HG03575 (cell line): ENCODE measurements around the gene CAMK1D.

Source experiments
- ATAC-seq: cut with Tn5 transposase; IDR thresholded peaks from one replicate; pipeline ENCODE4 v1.9.1; 2021; ENCODE audit not compliant: unreplicated experiment, insufficient number of reproducible peaks, low FRiP score; ENCODE audit errors: extremely low read depth

Gene CAMK1D

DNA sequence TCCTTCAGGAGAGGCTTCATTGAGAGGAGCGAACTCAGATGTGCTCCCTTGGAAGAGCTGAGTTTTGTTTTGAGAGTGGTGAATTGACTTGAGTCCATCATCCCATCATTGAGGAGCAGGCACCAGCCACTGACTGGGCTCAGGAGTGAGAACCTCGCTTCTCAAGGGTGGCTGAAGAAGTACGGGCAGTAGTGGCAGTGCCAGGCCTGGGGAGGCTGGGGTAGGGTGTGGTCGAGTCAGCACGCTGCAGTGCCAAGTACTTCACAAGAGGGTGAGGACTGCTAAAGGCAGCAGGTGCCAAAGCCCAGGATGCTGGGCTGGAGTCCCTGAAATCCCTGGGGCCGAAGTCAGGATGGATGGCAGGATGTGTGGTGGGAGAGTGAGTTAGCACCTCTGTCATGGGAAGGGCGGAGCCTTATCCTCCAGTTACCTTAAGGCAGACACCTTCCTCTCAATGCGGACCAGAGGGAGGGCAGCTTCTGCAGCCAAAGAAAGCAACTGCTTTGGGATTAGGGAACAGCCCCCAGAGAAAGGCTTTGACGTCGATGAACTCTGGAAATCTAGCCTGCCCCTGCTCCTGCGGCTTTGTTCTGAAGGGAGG is 210.3 kb downstream of the CAMK1D start:
- no peak for ATAC-seq

DNA sequence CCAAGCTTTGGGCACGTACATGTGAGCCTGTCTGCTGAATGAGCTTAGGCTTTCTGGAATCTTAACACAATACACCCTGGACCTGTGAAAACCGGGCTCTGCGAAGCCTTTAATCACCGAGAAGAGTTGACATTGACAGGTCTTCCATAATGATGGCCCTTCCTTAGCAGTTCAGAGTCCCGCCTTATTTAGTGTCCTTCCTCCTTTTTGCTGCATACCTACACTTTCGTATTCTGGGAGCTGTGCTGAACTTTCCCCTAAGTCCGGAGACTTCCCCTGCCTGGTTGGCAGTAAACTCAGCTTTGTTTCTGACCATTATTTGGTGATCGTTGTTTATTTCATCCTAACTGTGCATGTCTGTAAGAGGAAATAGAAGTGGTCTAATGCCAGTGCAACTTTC is 212.0 kb downstream of the CAMK1D start:
- no peak for ATAC-seq

DNA sequence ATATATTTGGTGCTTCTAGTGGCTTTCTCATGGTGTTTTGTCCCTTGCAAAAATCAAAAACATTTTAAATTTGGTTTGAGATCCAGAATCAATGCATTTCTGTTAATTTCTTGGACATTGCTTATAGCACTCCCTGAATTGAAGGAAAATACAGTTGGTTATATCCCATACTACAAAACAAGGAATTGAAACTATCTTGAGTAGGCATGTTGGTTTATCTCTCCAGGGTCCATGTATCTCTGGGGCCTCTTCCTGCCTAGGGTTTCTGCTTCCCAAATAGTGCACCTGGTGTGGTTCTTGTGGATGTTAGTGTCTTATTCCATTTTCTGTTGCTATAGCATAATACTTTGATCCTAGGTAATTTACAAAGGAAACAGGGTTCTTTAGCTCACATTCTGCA is 212.4 kb downstream of the CAMK1D start:
- ATAC-seq: no peak

DNA sequence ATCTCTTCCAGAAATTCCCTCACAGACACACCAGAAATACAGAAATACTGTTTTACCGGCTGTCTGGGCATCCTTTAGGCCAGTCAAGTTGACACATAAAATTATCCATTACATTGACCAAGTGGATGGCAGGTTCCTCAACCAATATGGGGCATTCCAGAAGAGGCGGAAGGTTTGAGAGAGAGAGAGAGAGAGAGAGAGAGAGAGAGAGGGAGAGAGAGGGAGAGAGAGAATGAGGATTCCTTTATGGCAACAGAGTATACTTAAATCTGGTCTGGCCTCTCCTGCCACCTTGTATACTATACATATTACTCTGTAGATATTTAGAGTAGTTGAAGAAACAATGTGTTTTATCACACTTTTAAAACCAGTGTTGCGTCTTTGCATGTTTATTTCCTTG is 214.1 kb downstream of the CAMK1D start:
- no peak for ATAC-seq

DNA sequence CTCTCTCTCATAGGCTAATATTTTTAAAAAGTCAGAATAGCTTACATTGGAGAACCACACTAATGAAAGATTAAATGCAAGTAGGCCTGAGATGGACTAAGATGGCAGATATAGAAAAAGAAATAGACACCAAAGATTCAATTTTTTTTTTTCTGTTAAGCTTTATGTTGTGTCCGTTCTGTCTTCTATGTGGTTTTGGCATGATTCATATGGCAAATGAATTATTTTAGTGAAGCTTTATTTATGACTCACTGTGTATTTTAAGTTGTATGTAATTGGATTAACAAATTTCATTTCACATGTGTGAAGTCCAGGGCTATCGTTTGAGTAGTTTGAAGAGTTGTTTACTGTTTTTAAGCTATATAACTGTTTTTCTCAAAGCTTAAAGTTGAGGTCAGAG is 214.8 kb downstream of the CAMK1D start:
- no peak for ATAC-seq

DNA sequence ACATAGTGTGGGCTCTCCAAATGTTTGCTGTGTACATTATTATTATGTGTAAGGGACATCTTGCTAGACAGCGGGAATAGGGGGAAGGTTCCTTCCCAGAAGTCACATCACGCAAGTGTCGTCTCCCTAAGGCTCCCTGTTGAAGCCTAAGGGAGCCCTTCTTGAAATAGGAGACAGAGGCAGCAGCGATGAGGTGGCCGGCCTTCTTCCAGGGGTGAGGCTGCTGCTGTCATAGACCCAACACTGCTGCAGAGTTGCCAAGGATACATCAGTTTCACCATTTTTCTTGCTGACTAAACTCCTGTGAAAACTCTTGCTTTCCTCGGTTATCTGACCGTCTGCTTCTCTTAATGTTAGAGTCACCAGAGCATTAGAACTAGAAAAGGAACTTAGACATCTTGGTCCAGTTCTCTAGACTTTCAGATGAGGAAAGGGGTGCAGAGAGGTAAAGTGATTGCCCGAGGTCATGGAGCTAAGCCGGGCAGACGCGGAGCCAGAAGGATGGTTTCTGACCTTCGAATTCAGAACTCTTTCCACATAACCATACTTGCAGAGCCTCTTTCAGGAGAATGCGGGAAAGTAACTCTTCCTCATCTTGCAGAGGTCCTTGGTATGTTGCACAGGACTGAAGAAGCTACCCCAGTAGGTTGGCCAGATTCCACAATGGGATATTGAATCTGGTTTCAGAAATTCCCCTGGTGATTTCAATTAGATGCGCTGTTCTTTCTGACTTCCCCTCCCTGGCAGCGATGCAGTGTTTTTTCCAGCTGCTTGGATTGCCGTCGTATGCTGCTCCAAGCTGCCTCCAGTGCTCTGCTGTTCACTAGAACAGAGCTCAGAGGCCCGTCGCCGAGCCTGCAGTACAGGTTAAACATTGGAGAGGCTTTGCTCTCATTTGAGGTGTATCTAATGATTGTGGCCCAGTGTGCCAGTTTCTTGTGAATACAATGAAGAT is 217.1 kb downstream of the CAMK1D start:
- ATAC-seq: no peak

DNA sequence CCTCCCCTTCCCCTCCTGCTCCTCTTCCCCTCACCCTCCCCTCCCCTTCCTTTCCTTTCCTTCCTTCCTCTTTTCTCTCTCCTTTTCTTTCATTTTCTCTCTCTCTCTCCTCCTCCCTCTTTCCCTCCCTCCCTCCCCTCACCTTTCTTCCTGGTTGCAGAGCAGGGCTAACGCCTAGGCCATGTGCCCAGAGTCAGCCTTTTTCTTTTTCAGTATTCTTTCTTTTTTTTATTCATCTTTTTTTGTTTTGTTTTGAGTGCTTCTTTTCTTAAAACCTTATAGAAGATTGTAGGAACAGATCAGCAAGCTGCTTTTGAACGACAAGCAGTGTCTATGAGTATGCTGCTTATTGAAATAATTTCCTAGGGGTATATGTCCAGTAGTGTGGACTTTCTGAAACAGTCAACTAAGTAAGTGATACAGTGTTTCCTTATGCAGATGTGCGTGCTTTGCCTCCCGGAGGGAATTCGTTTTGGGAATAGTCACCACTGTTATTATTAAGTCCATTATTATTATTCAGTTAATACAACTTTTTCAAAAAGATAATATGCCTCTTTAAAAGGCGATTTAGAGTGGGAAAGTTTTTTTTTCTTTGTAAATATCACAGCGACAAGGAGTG is 219.2 kb downstream of the CAMK1D start:
- ATAC-seq: no peak

DNA sequence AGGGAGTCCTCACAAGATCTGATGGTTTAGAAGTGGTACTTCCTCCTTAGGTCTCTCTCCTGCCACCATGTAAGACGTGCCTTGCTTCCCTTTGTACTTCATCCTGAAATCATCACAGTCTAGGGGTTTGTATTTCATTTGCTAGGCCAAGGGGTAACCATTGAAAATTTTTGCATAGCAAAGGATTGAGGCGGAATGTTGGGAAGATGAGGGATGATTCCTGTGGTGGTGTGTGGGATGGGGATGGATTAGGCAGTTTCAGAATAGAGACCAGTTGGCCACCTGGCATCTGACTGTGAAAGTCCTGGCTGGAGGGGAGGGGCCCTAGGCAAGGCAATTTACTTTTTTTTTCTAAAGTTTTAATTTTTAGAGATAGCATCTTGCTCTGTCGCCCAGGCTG is 222.9 kb downstream of the CAMK1D start:
- no peak for ATAC-seq

DNA sequence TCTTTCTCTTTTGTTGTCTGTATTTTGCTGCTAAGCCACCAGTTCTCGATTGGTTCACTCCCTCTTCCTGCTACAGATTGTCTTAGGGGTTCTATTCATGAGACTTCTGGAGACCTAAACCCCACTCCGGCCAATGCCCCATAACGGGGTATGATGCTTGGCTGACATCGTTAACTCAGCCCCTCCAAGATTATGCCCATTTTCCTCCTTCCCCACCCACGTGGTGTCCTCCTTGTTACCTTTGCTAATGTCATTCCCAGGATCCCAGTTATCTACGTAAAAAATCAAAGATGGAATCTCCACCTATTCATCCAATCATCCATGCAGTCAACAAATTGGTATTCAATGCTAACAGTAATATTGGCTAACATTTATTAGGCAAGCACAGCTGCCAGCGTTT is 228.3 kb downstream of the CAMK1D start:
- no peak for ATAC-seq

DNA sequence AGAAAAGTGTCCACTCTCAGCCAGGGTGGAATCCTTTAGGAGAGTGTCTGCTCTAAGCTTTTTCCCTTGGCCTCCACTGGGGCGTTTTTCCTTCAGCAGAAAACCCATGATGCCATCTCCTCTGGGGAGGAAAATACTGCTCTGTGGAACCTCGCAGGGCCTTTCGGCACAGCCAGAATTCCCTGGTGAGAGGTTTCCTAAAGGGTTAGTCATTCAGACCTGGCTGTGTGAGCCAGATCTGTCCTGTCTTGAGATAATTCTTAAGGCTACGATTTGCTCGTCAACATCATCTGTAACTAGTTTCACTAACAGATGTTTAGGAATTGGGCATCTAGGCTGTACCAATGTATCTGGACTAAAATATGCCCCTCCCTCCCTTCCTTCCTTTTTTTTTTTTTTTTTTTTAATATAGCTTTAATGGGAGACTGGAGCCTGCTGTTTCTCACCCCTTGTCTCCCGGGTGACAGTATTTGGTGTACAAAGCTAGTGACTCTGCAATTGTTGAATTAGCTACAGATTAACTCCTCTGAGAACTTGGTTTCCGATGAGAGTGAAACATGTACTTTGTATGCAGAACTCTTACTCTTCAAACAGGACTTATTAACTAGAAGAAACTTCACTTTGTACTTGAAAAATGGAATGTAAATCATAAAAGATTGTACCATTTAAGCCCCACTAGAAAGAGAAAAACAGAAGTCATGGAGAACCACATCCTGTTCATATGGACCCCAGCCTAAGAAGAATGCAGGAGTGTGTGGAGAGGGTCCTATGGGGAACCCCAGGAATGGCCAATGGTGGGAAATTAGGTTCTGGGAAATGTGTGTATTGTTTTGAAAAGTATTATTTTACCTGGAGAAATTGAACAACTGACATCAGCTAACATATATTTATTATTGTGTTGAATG is 230.9 kb downstream of the CAMK1D start:
- no peak for ATAC-seq

DNA sequence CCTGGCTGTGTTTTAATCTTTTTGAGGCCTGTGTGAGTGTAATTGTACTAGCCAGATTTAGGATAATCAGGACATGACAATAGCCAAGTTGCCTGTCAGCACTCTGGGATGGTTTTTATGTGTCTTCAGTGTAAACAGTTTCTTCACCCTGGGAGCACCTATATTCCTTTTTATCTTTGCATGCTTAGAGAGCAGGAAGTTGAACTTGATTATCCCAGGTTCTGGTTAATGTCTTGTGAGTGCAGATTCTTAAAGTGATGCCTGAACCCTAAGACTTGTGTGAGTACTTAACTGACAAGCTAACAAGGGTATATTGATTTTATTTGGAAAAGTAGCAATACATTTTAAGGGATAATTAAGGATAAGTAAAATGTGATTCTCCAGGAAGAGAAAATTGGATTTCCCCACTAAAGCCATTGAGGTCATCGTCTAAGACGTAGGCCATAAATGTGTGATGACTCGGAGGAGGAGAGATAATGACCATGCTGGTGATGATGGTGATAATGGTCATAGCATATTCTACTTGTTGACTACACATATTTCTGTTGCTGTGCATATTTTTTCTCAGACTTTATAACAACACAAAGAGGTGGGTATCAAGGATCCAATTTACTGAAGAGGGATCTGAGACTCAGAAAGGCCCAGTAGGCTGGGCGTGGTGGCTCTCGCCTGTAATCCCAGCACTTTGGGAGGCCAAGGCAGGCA is 234.7 kb downstream of the CAMK1D start:
- ATAC-seq: no peak

DNA sequence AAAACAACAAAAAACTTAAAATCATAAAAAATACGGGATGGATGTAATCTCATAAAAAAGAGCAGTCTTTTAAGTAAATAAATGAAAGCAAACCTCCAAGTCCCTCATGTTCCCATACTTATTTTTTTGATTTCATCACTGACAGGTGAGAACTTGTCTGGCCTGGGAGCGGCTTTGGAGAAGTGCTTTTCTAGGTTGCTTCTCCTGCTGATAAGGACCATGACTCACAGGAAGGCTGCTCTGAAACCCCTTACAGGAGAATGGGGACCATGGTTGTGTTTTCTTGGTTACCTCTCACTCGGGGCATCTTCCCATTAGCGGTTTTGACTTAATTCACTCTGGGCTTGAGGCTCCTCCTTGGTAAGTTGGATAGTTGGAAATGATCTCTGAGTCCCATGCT is 237.4 kb downstream of the CAMK1D start:
- no peak for ATAC-seq

DNA sequence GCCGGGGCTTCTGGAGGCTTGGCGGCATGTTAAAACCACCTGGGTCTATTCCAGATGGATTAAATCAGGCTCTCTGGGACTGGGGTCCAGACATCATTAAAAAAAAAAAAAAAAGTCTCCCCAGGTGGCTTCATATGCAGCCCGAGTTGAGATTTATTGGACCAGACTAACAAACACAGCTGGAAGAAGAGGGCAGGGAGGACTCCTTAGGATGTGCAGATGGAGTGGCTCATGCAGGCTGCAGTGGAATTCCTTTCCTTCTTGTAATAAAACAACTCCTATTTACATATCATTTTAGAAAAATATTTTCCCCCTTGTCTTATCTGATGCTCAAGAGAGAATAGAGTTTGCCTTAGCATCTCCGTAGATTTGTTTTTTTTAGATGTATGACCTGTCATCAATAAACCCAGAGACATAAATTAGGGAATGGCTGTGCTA is 238.1 kb downstream of the CAMK1D start:
- no peak for ATAC-seq

DNA sequence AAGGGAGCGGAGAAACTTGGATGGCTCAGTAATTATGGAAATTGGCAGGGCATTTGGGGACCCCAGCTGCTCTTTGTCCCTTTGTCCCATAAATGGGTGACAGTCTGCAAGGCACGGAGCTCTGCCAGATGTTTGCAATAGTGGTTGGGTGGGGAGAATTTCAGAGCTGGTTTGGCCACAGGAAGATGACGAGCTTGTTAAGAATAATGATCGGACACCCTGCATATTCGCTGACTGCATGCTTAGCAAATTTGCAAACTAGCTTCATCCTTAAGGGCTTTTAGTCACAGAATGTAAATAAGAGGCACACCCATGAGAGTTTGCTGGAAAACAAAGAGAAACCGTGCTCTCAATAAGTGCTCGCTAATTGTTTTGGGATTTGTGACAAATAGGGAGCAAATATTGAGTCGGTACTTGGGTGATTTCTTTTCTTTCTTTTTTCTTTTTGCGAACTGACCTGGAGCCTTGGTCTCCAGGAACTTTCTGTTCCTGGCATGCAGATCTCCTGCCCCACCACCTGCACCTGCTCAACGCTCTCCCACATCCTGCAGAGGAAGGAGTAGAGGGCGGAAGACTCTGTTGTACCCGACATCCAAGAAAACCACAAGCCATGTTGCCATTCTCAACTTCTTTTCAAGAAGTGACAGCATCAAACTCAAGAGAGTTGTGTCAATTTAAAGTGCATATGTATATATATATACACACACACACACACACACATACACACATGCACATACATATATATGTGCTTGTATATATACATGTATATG is 238.9 kb downstream of the CAMK1D start:
- no peak for ATAC-seq

DNA sequence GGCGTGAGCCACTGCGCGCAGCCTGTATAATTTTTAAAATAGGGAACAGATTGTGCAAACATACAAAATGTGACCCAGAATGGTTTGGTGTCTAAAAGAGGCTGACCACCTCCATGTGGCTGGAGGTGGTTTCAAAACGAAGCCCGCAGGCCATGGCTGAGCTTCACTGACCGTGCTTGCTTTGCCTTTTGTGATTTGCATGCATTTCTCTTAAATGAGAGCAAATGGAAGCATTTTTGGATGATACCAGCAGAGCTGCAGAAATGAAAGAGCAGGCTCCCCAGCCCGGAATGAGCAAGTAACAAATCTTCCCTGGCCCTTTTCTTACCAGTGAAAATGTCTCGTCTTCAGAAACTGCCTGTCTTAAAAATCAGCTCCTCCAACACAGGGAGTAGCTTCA is 239.9 kb downstream of the CAMK1D start:
- ATAC-seq: no peak

DNA sequence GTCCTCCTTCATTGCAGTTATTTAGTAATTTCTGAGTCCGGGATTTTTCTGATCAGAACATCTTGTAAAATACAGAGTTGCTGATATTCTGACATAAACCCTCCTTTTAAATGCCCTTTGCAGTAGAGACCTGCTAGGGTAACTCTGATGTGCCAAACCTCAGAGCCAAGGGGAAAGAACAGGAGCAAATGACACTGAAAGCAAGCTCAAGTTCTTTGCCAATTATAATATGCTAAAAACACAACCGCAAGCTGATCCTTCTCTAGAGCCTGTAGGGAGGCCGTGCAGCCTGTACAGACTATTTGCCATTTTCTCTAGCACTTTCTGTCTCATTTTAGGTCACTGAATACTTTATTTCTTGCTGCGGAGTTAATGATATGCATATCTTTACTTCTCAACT is 240.4 kb downstream of the CAMK1D start:
- no peak for ATAC-seq

DNA sequence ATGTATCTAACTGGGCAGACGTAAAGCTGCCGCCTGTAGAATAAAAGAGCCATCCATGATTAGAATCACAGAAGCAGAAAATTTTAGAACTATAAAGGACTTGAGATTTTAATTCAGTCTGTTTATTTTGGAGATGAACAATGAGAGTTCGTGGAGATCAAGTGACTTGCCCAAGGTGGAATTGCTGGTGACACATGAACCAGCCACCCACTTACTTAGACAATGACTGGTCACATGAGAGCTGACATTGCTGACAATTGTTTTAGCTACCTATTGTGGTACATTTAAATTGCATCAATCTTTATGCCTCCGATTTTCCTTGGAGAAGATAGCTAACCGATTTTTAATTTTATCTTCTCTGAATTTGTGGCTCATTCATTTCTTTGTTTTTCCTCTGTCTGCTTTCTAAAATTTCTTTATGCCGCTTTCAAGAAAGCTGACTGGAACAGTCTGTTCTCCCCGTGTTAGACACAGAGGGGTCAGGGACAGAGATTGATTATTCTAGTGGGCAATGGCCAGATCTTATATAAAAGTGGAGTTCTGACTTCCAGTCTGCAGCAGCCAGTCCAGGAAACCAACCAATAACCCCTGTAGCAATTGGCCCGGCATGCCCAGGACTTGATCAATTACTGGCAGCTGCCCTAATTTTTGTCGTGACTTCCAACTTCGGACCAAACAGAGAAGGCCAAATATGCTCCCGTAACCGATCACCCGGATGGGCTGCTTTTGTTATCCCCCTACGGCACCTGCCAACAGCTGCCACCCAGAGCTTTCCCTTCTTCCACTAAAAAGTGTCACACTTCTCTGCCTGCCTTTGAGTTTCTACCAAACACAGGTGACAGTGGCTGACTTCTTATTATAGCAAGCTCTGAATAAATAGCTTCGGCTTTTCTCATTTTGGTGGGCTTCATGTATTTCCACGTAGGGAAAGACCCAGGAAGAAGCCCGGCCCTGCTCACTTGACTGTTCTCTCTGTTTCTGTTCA is 241.6 kb downstream of the CAMK1D start:
- ATAC-seq: no peak
